GM21381 (cell line): ENCODE measurements around the gene ELFN1.

Experiments
- ATAC-seq: cut with Tn5 transposase; IDR thresholded peaks from one replicate; pipeline ENCODE4 v1.9.1; 2021; ENCODE audit warnings: mild to moderate bottlenecking, moderate library complexity; ENCODE audit not compliant: unreplicated experiment

The ELFN1 gene

GRCh38 chr7:1693419-1693990, 23.4 kb downstream of the ELFN1 start:
- no peak for ATAC-seq

GRCh38 chr7:1693991-1694524, 24.0 kb downstream of the ELFN1 start:
- no peak for ATAC-seq

GRCh38 chr7:1694611-1695511, 24.8 kb downstream of the ELFN1 start:
- ATAC-seq, result no peak

- no peak for ATAC-seq
Measured at GRCh38 chr7:1695800-1696454, 25.9 kb downstream of the ELFN1 start.

- no peak for ATAC-seq
Measured at GRCh38 chr7:1696671-1697498, 26.8 kb downstream of the ELFN1 start.

GRCh38 chr7:1697499-1698125, 27.5 kb downstream of the ELFN1 start:
- no peak for ATAC-seq

GRCh38 chr7:1698201-1698600, 28.1 kb downstream of the ELFN1 start:
- no peak for ATAC-seq

- ATAC-seq, result no peak
Measured at GRCh38 chr7:1698951-1699350, 28.9 kb downstream of the ELFN1 start.

GRCh38 chr7:1700086-1700485, 30.0 kb downstream of the ELFN1 start:
- no peak for ATAC-seq

- ATAC-seq, result no peak
Measured at GRCh38 chr7:1700536-1701333, 30.7 kb downstream of the ELFN1 start.

- ATAC-seq, result no peak
Measured at GRCh38 chr7:1702652-1703051, 32.6 kb downstream of the ELFN1 start.

- no peak for ATAC-seq
Measured at GRCh38 chr7:1703441-1703840, 33.4 kb downstream of the ELFN1 start.

- ATAC-seq, result no peak
Measured at GRCh38 chr7:1703871-1704810, 34.1 kb downstream of the ELFN1 start.

GRCh38 chr7:1704811-1705738, 35.0 kb downstream of the ELFN1 start:
- no peak for ATAC-seq

- no peak for ATAC-seq
Measured at GRCh38 chr7:1705856-1706255, 35.8 kb downstream of the ELFN1 start.

- ATAC-seq, result no peak
Measured at GRCh38 chr7:1706381-1706720, 36.3 kb downstream of the ELFN1 start.
